H9 (cell line): ENCODE results near the gene CALCOCO1. TPM values are rescaled to one million over a fixed set of nuclear protein-coding genes. Genes with fewer than 3 reads are reported as not detected.

Experiments
- DNase-seq: peaks from one replicate; pipeline ENCODE4 v3.0.0-alpha.2; 2017
- H2AFZ ChIP-seq: one replicate; pipeline ENCODE4 v1.6.1; 2013; ENCODE audit warnings: mild to moderate bottlenecking, low read length, control low read depth, moderate library complexity
- H2AK5ac ChIP-seq: 2 replicates; pipeline ENCODE4 v1.6.1; 2013; ENCODE audit warnings: low read length, control low read depth, mixed read lengths; ENCODE audit not compliant: insufficient read length
- H2BK120ac ChIP-seq: one replicate; pipeline ENCODE4 v1.6.1; 2013; ENCODE audit warnings: low read depth, mild to moderate bottlenecking, low read length, control low read depth, inconsistent platforms; ENCODE audit not compliant: poor library complexity, severe bottlenecking
- H2BK12ac ChIP-seq: 2 replicates; pipeline ENCODE4 v1.6.1; 2013; ENCODE audit warnings: low read length, control low read depth, mixed read lengths, low read depth; ENCODE audit not compliant: insufficient read length
- H2BK15ac ChIP-seq: 2 replicates; pipeline ENCODE4 v1.6.1; 2013; ENCODE audit warnings: low read depth, low read length, control low read depth
- H2BK20ac ChIP-seq: one replicate; pipeline ENCODE4 v1.6.1; 2013; ENCODE audit warnings: low read depth, mild to moderate bottlenecking, low read length, control low read depth, inconsistent platforms; ENCODE audit not compliant: poor library complexity, severe bottlenecking
- H2BK5ac ChIP-seq: 2 replicates; pipeline ENCODE4 v1.6.1; 2013; ENCODE audit warnings: low read length, control low read depth, mixed read lengths; ENCODE audit not compliant: insufficient read length
- H3K14ac ChIP-seq: 2 replicates; pipeline ENCODE4 v1.6.1; 2013; ENCODE audit warnings: low read length, control low read depth; ENCODE audit not compliant: insufficient read depth
- H3K18ac ChIP-seq: 2 replicates; pipeline ENCODE4 v1.6.1; 2013; ENCODE audit warnings: low read depth, mild to moderate bottlenecking, mixed read lengths, low read length, control low read depth; ENCODE audit not compliant: insufficient read length
- H3K23ac ChIP-seq: 2 replicates; pipeline ENCODE4 v1.6.1; 2013; ENCODE audit warnings: low read length, control low read depth, mixed read lengths, low read depth; ENCODE audit not compliant: insufficient read length
- H3K23me2 ChIP-seq: 2 replicates; pipeline ENCODE4 v1.6.1; 2013; ENCODE audit warnings: low read depth, mild to moderate bottlenecking, mixed read lengths, low read length, control low read depth; ENCODE audit not compliant: insufficient read length, poor library complexity, severe bottlenecking
- H3K27ac ChIP-seq: 2 replicates; pipeline ENCODE4 v1.5.1; 2013; ENCODE audit warnings: low read length, control low read depth, mixed read lengths, low read depth; ENCODE audit not compliant: insufficient read length
- H3K27me3 ChIP-seq: 2 replicates; pipeline ENCODE4 v1.6.1; 2013; ENCODE audit warnings: low read length, control low read depth, inconsistent platforms; ENCODE audit not compliant: insufficient read depth
- H3K4ac ChIP-seq: 2 replicates; pipeline ENCODE4 v1.6.1; 2013; ENCODE audit warnings: low read depth, mild to moderate bottlenecking, control low read depth, inconsistent platforms, low read length, moderate library complexity
- H3K4me1 ChIP-seq: 2 replicates; pipeline ENCODE4 v1.6.1; 2013; ENCODE audit warnings: low read length, control low read depth, inconsistent platforms; ENCODE audit not compliant: insufficient read depth
- H3K4me2 ChIP-seq: 2 replicates; pipeline ENCODE4 v1.6.1; 2013; ENCODE audit warnings: low read length, control low read depth, mixed read lengths; ENCODE audit not compliant: insufficient read length, insufficient read depth
- H3K56ac ChIP-seq: 2 replicates; pipeline ENCODE4 v1.6.1; 2013; ENCODE audit warnings: low read depth, mild to moderate bottlenecking, mixed read lengths, low read length, control low read depth; ENCODE audit not compliant: insufficient read length
- H3K79me1 ChIP-seq: 2 replicates; pipeline ENCODE4 v1.6.1; 2013; ENCODE audit warnings: low read depth, mild to moderate bottlenecking, moderate library complexity, low read length, control low read depth, inconsistent platforms; ENCODE audit not compliant: insufficient read depth, poor library complexity, severe bottlenecking
- H3K79me2 ChIP-seq: 2 replicates; pipeline ENCODE4 v1.6.1; 2013; ENCODE audit warnings: low read length, control low read depth, inconsistent platforms; ENCODE audit not compliant: insufficient read depth
- H3K9ac ChIP-seq: 2 replicates; pipeline ENCODE4 v1.6.1; 2013; ENCODE audit warnings: low read length, control low read depth, mixed read lengths; ENCODE audit not compliant: insufficient read length; ENCODE audit errors: extremely low read depth
- H3K9me3 ChIP-seq: one replicate; pipeline ENCODE4 v1.6.1; 2013; ENCODE audit warnings: low read depth, low read length, inconsistent platforms; ENCODE audit not compliant: control insufficient read depth
- H3T11ph ChIP-seq: one replicate; pipeline ENCODE4 v1.6.1; 2013; ENCODE audit warnings: mild to moderate bottlenecking, low read length, control low read depth, inconsistent platforms
- H4K20me1 ChIP-seq: one replicate; pipeline ENCODE4 v1.6.1; 2013; ENCODE audit not compliant: control insufficient read depth, insufficient read length, insufficient read depth
- H4K5ac ChIP-seq: 2 replicates; pipeline ENCODE4 v1.6.1; 2013; ENCODE audit warnings: low read depth, mild to moderate bottlenecking, mixed read lengths, low read length, control low read depth; ENCODE audit not compliant: insufficient read length
- H4K8ac ChIP-seq: replicated peaks from 2 replicates; pipeline ENCODE4 v1.6.1; 2013; ENCODE audit warnings: low read length, control low read depth, mixed read lengths, low read depth; ENCODE audit not compliant: insufficient read length
- H4K91ac ChIP-seq: 2 replicates; pipeline ENCODE4 v1.6.1; 2013; ENCODE audit warnings: low read depth, mild to moderate bottlenecking, moderate library complexity, mixed read lengths, low read length, control low read depth; ENCODE audit not compliant: insufficient read length
- H3K27ac Mint-ChIP-seq, 3 experiments: 2 replicates in 2 of 3; 3 replicates in 1 of 3; pipeline ENCODE4 v1.8.0; 2020 to 2021; ENCODE audit warnings: mixed read lengths in 3 of 3, mild to moderate bottlenecking in 1 of 3, moderate library complexity in 1 of 3
- H3K27me3 Mint-ChIP-seq: 2 replicates; pipeline ENCODE4 v1.8.0; 2021; ENCODE audit warnings: low read depth, mild to moderate bottlenecking, moderate library complexity, mixed read lengths
- H3K36me3 Mint-ChIP-seq, 3 experiments: 2 replicates in 2 of 3; 3 replicates in 1 of 3; pipeline ENCODE4 v1.8.0; 2020 to 2021; ENCODE audit warnings: low read depth in 3 of 3, mixed read lengths in 3 of 3; ENCODE audit not compliant: insufficient read depth in 1 of 3
- H3K4me1 Mint-ChIP-seq, 2 experiments: 2 replicates each; pipeline ENCODE4 v1.8.0; 2020; ENCODE audit warnings: mixed read lengths in 2 of 2
- H3K4me3 Mint-ChIP-seq, 2 experiments: 2 replicates in 1 of 2; 3 replicates in 1 of 2; pipeline ENCODE4 v1.8.0; 2020 to 2021; ENCODE audit warnings: mild to moderate bottlenecking in 2 of 2, mixed read lengths in 2 of 2, moderate library complexity in 1 of 2
- H3K9me3 Mint-ChIP-seq, 2 experiments: 2 replicates in 1 of 2; 3 replicates in 1 of 2; pipeline ENCODE4 v1.8.0; 2020; ENCODE audit warnings: mild to moderate bottlenecking in 2 of 2, mixed read lengths in 2 of 2, moderate library complexity in 1 of 2
- CTCF ChIP-seq: fragments of 200-600 bp; sonication (generic); conservative IDR thresholded peaks from 3 replicates; pipeline ENCODE4 v1.8.0; 2021; ENCODE audit warnings: antibody characterized with exemption, mild to moderate bottlenecking
- total RNA-seq: library from RNA; stranded (reverse); gene quantifications from 2 replicates; pipeline ENCODE4 v1.2.1, GENCODE V29; 2021

Gene CALCOCO1
- total RNA-seq, 1 experiment from 2014 or later, result 22.3 TPM

- Mint-ChIP-seq H3K27ac (no peak overlapping the region), H3K27me3 (no peaks in the 10 kb centered on the region), H3K9me3 (peaks cover 0 to 4% of the 10 kb centered on the region in 2 experiments; a peak in 1 of 5 replicates), H3K36me3 (peaks cover 52 to 79% (median 77%) of the 10 kb centered on the region in 3 experiments), H3K4me3 (no peak overlapping the region), H3K4me1 (peaks cover 6 to 16% of the 10 kb centered on the region in 2 experiments)
- Histone ChIP-seq H2AK5ac (no peak overlapping the region), H2BK12ac (no peak overlapping the region), H2BK5ac (no peak overlapping the region), H2BK15ac (no peak overlapping the region), H3K4me1 (peaks cover 2% of the 10 kb centered on the region), H2BK20ac (no peak overlapping the region), H3K23me2 (peaks cover 5% of the 10 kb centered on the region), H3K27me3 (no peaks in the 10 kb centered on the region), H3K79me1 (peaks cover 3% of the 10 kb centered on the region), H4K20me1 (no peaks in the 10 kb centered on the region), H3K27ac (no peak overlapping the region), H4K5ac (no peak overlapping the region), H2BK120ac (no peak overlapping the region), H3K14ac (no peak overlapping the region), H3K79me2 (no peaks in the 10 kb centered on the region), H3K4me2 (no peak overlapping the region), H3K4ac (no peak overlapping the region), H3K23ac (no peak overlapping the region), H4K91ac (no peak overlapping the region), H3K56ac (no peak overlapping the region), H2AFZ (no peak overlapping the region), H3K9ac (no peak overlapping the region), H3K18ac (no peak overlapping the region), H3T11ph (no peak overlapping the region), H4K8ac (no peak overlapping the region), H3K9me3 (no peaks in the 10 kb centered on the region)
- TF ChIP-seq CTCF, result no peak
- no peak for DNase-seq
These were observed 56.3 kb downstream of the CALCOCO1 start for GRCh38 chr12:53670971-53671370.
